Astrocyte (in vitro differentiated cells and primary cell): ENCODE results near the gene NARS2. TPM values are rescaled to one million over a fixed set of nuclear protein-coding genes. Genes with fewer than 3 reads are reported as not detected.
"Not testable (repeated sequence)": the region's sequence is repeated elsewhere in the genome, so short reads cannot be mapped to it uniquely, and the experiment has no call there.

Experiments used
- DNase-seq: peaks from one replicate; pipeline ENCODE4 v3.0.0-alpha.2; 2010; ENCODE audit warnings: low read depth
- FAIRE-seq: peaks from 2 replicates; lab custom pipeline; 2011; peaks lifted over from hg19 to GRCh38; lab: Jason Lieb, UNC
- H2AFZ ChIP-seq: 2 replicates; pipeline ENCODE4 v1.6.0; 2012; ENCODE audit warnings: low read depth, low read length, inconsistent platforms
- H3K27ac ChIP-seq: 2 replicates; pipeline ENCODE4 v1.5.1; 2011; ENCODE audit warnings: low read depth, low read length, inconsistent platforms
- H3K27me3 ChIP-seq: 2 replicates; pipeline ENCODE4 v1.6.0; 2011; ENCODE audit warnings: low read length, inconsistent platforms; ENCODE audit not compliant: insufficient read depth
- H3K36me3 ChIP-seq: 2 replicates; pipeline ENCODE4 v1.5.1; 2011; ENCODE audit warnings: low read length, inconsistent platforms; ENCODE audit not compliant: insufficient read depth
- H3K4me1 ChIP-seq: 2 replicates; pipeline ENCODE4 v1.5.1; 2011; ENCODE audit warnings: low read length, inconsistent platforms; ENCODE audit not compliant: insufficient read depth
- H3K4me2 ChIP-seq: 2 replicates; pipeline ENCODE4 v1.6.0; 2012; ENCODE audit warnings: low read length, inconsistent platforms
- H3K4me3 ChIP-seq: 2 replicates; pipeline ENCODE4 v1.5.1; 2011; ENCODE audit warnings: low read depth, mild to moderate bottlenecking, low read length, inconsistent platforms; ENCODE audit not compliant: insufficient read depth
- H3K79me2 ChIP-seq: 2 replicates; pipeline ENCODE4 v1.6.0; 2012; ENCODE audit warnings: mild to moderate bottlenecking, low read length, inconsistent platforms; ENCODE audit not compliant: insufficient read depth
- H3K9ac ChIP-seq: 2 replicates; pipeline ENCODE4 v1.6.0; 2012; ENCODE audit warnings: mild to moderate bottlenecking, low read length, inconsistent platforms
- H3K9me3 ChIP-seq: 2 replicates; pipeline ENCODE4 v1.5.1; 2012; ENCODE audit warnings: low read depth, mild to moderate bottlenecking, low read length, inconsistent platforms; ENCODE audit not compliant: insufficient read depth
- H4K20me1 ChIP-seq: 2 replicates; pipeline ENCODE4 v1.6.0; 2012; ENCODE audit warnings: low read length, inconsistent platforms; ENCODE audit not compliant: insufficient read depth
- H3K27ac Mint-ChIP-seq: one replicate; pipeline ENCODE4 v1.8.0; 2021; ENCODE audit warnings: mild to moderate bottlenecking, mixed read lengths; ENCODE audit not compliant: unreplicated experiment
- H3K27me3 Mint-ChIP-seq: one replicate; pipeline ENCODE4 v1.8.0; 2021; ENCODE audit warnings: low read depth, mixed read lengths; ENCODE audit not compliant: unreplicated experiment
- H3K36me3 Mint-ChIP-seq: one replicate; pipeline ENCODE4 v1.8.0; 2021; ENCODE audit warnings: low read depth, mixed read lengths; ENCODE audit not compliant: unreplicated experiment
- H3K4me1 Mint-ChIP-seq: one replicate; pipeline ENCODE4 v1.8.0; 2021; ENCODE audit warnings: low read depth, mixed read lengths; ENCODE audit not compliant: unreplicated experiment
- H3K4me3 Mint-ChIP-seq: one replicate; pipeline ENCODE4 v1.8.0; 2021; ENCODE audit warnings: mild to moderate bottlenecking, moderate library complexity, mixed read lengths; ENCODE audit not compliant: unreplicated experiment
- H3K9me3 Mint-ChIP-seq: one replicate; pipeline ENCODE4 v1.8.0; 2021; ENCODE audit warnings: mild to moderate bottlenecking, mixed read lengths; ENCODE audit not compliant: unreplicated experiment
- EZH2 ChIP-seq: IDR thresholded peaks from 2 replicates; pipeline ENCODE4 v1.6.1; 2012; ENCODE audit warnings: mild to moderate bottlenecking, low read length, inconsistent platforms; ENCODE audit not compliant: insufficient read depth
- total RNA-seq: library from RNA; stranded (reverse); gene quantifications from 2 replicates; pipeline ENCODE4 v1.2.1, GENCODE V29; 2021
- TF ChIP-seq, protein P1 (sequence below): IDR thresholded peaks from 2 replicates; pipeline ENCODE4 v1.5.1; 2011; ENCODE audit warnings: low read depth, mild to moderate bottlenecking, inconsistent platforms, low read length, moderate library complexity; ENCODE audit not compliant: insufficient read depth

NARS2 gene
- total RNA-seq, 1 donor from 2014 or later, result 10.1 TPM

GRCh38 chr11:78557236-78557635 is 17.4 kb downstream of the NARS2 start:
- H3K9me3 ChIP-seq, result no peaks in the 10 kb centered on the region
- H3K27ac ChIP-seq, result no peak overlapping the region
- H3K36me3 ChIP-seq, result peaks cover 7% of the 10 kb centered on the region
- DNase-seq, result no peak
- Mint-ChIP-seq H3K27ac (no peak overlapping the region), H3K4me1 (peaks cover 7% of the 10 kb centered on the region), H3K4me3 (no peak overlapping the region), H3K9me3 (no peaks in the 10 kb centered on the region), H3K27me3 (no peaks in the 10 kb centered on the region), H3K36me3 (peaks cover 12% of the 10 kb centered on the region)
- H3K79me2 ChIP-seq, result peaks cover 18% of the 10 kb centered on the region
- H3K4me3 ChIP-seq, result no peak overlapping the region
- no peak overlapping the region for H2AFZ ChIP-seq
- FAIRE-seq, result no peak
- TF ChIP-seq EZH2, result no peak
- no peaks in the 10 kb centered on the region for H3K27me3 ChIP-seq
- H3K4me2 ChIP-seq, result no peak overlapping the region
- no peak overlapping the region for H3K9ac ChIP-seq
- H4K20me1 ChIP-seq, result no peaks in the 10 kb centered on the region
- peaks cover 18% of the 10 kb centered on the region for H3K4me1 ChIP-seq

- no peaks in the 10 kb centered on the region for H3K9me3 ChIP-seq
- no peak overlapping the region for H2AFZ ChIP-seq
- H4K20me1 ChIP-seq, result no peaks in the 10 kb centered on the region
- H3K36me3 Mint-ChIP-seq, result peaks cover 15% of the 10 kb centered on the region
- no peaks in the 10 kb centered on the region for H3K9me3 Mint-ChIP-seq
- no peak overlapping the region for H3K4me2 ChIP-seq
- peaks cover 7% of the 10 kb centered on the region for H3K36me3 ChIP-seq
- TF ChIP-seq, protein P1, sequence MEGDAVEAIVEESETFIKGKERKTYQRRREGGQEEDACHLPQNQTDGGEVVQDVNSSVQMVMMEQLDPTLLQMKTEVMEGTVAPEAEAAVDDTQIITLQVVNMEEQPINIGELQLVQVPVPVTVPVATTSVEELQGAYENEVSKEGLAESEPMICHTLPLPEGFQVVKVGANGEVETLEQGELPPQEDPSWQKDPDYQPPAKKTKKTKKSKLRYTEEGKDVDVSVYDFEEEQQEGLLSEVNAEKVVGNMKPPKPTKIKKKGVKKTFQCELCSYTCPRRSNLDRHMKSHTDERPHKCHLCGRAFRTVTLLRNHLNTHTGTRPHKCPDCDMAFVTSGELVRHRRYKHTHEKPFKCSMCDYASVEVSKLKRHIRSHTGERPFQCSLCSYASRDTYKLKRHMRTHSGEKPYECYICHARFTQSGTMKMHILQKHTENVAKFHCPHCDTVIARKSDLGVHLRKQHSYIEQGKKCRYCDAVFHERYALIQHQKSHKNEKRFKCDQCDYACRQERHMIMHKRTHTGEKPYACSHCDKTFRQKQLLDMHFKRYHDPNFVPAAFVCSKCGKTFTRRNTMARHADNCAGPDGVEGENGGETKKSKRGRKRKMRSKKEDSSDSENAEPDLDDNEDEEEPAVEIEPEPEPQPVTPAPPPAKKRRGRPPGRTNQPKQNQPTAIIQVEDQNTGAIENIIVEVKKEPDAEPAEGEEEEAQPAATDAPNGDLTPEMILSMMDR, result no peak
- no peak for TF ChIP-seq EZH2
- H3K27ac Mint-ChIP-seq, result no peak overlapping the region
- H3K4me1 Mint-ChIP-seq, result no peaks in the 10 kb centered on the region
- H3K79me2 ChIP-seq, result peaks cover 11% of the 10 kb centered on the region
- H3K27ac ChIP-seq, result no peak overlapping the region
- peaks cover 2% of the 10 kb centered on the region for H3K4me1 ChIP-seq
- no peaks in the 10 kb centered on the region for H3K27me3 Mint-ChIP-seq
- H3K9ac ChIP-seq, result no peak overlapping the region
- H3K4me3 Mint-ChIP-seq, result no peak overlapping the region
- no peak for DNase-seq
- H3K4me3 ChIP-seq, result no peak overlapping the region
- no peaks in the 10 kb centered on the region for H3K27me3 ChIP-seq
- FAIRE-seq, result no peak
Measured at GRCh38 chr11:78555592-78555991, 19.1 kb downstream of the NARS2 start.

DNA sequence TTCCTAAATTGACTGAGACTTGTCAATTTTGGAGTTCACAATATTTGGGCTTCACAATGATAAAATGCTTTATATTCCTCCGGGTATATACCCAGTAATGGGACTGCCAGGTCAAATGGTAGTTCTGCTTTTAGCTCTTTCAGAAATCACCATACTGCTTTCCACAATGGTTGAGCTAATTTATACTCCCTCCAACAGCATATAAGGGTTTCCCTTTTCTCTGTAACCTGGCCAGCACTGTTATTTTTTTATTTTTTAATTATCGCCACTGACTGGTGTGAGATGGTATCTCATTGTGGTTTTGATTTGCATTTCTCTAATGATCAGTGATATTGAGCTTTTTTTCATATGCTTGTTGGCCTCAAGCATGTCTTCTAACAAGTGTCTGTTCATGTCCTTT is 21.8 kb downstream of the NARS2 start:
- no peaks in the 10 kb centered on the region for H3K9me3 ChIP-seq
- no peak overlapping the region for H3K4me2 ChIP-seq
- H3K27ac ChIP-seq, result no peak overlapping the region
- no peaks in the 10 kb centered on the region for H3K79me2 ChIP-seq
- no peak overlapping the region for H3K4me3 ChIP-seq
- H3K4me1 ChIP-seq, result no peaks in the 10 kb centered on the region
- H3K36me3 ChIP-seq, result peaks cover 7% of the 10 kb centered on the region
- Mint-ChIP-seq H3K4me3 (no peak overlapping the region), H3K27ac (no peak overlapping the region), H3K27me3 (no peaks in the 10 kb centered on the region), H3K36me3 (peaks cover 15% of the 10 kb centered on the region), H3K4me1 (no peaks in the 10 kb centered on the region), H3K9me3 (no peaks in the 10 kb centered on the region)
- no peak for FAIRE-seq
- no peak for TF ChIP-seq EZH2
- TF ChIP-seq, protein P1, result no peak
- no peak overlapping the region for H2AFZ ChIP-seq
- DNase-seq, result no peak
- H3K27me3 ChIP-seq, result no peaks in the 10 kb centered on the region
- H4K20me1 ChIP-seq, result no peaks in the 10 kb centered on the region
- H3K9ac ChIP-seq, result no peak overlapping the region

DNA sequence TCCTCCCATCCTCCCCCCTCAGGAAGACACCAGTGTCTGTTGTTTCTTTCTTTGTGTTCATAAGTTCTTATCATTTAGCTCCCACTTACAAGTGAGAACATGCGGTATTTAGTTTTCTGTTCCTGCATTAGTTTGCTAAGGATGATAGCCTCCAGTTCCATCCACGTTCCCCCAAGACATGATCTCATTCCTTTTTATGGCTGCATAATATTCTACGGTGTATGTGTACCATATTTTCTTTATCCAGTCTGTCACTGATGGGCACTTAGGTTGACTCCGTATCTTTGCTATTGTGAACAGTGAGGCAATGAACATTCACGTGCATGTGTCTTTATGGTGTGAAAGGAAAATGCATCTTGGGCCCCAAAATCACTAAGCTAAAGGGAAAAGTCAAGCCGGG is 22.5 kb downstream of the NARS2 start:
- not testable (repeated sequence) for FAIRE-seq, H3K27ac ChIP-seq, H3K27ac Mint-ChIP-seq, H3K27me3 Mint-ChIP-seq, H4K20me1 ChIP-seq, DNase-seq, H3K9ac ChIP-seq, H3K4me1 ChIP-seq, H3K4me1 Mint-ChIP-seq, H2AFZ ChIP-seq, H3K79me2 ChIP-seq, H3K9me3 ChIP-seq, H3K4me2 ChIP-seq, H3K9me3 Mint-ChIP-seq, H3K36me3 ChIP-seq, H3K4me3 Mint-ChIP-seq, H3K27me3 ChIP-seq, H3K4me3 ChIP-seq
- peaks cover 13% of the 10 kb centered on the region for H3K36me3 Mint-ChIP-seq
